HUES6 (cell line): ENCODE data around the gene CCDC158.

Experiments
- H3K27ac ChIP-seq: 2 replicates; pipeline ENCODE4 v1.7.0; 2013; ENCODE audit warnings: low read depth, mild to moderate bottlenecking, low read length, inconsistent platforms
- H3K27me3 ChIP-seq: 2 replicates; pipeline ENCODE4 v1.6.1; 2013; ENCODE audit warnings: low read length; ENCODE audit not compliant: control insufficient read depth, insufficient read depth
- H3K36me3 ChIP-seq: 2 replicates; pipeline ENCODE4 v1.6.1; 2013; ENCODE audit warnings: low read length; ENCODE audit not compliant: control insufficient read depth, insufficient read depth
- H3K4me1 ChIP-seq: 2 replicates; pipeline ENCODE4 v1.6.1; 2013; ENCODE audit warnings: low read length; ENCODE audit not compliant: control insufficient read depth, insufficient read depth
- H3K4me3 ChIP-seq: 2 replicates; pipeline ENCODE4 v1.5.1; 2013; ENCODE audit warnings: low read depth, low read length
- H3K9ac ChIP-seq: one replicate; pipeline ENCODE4 v1.6.1; 2013; ENCODE audit warnings: mild to moderate bottlenecking, low read length
- H3K9me3 ChIP-seq: 2 replicates; pipeline ENCODE4 v1.6.1; 2013; ENCODE audit warnings: low read depth, low read length; ENCODE audit not compliant: control insufficient read depth, insufficient read depth

The CCDC158 gene

GRCh38 chr4:76449362-76449767, 28.4 kb upstream of the CCDC158 start:
- no peak overlapping the region for H3K27ac ChIP-seq
- H3K36me3 ChIP-seq, result no peaks in the 10 kb centered on the region
- no peaks in the 10 kb centered on the region for H3K9me3 ChIP-seq
- H3K9ac ChIP-seq, result no peak overlapping the region
- H3K4me3 ChIP-seq, result no peak overlapping the region
- peaks cover 14% of the 10 kb centered on the region for H3K4me1 ChIP-seq
- no peaks in the 10 kb centered on the region for H3K27me3 ChIP-seq

- no peak overlapping the region for H3K27ac ChIP-seq
- H3K27me3 ChIP-seq, result no peaks in the 10 kb centered on the region
- H3K9ac ChIP-seq, result no peak overlapping the region
- peaks cover 19% of the 10 kb centered on the region for H3K4me1 ChIP-seq
- H3K4me3 ChIP-seq, result no peak overlapping the region
- H3K36me3 ChIP-seq, result no peaks in the 10 kb centered on the region
- no peaks in the 10 kb centered on the region for H3K9me3 ChIP-seq
Measured at GRCh38 chr4:76448211-76448610, 27.3 kb upstream of the CCDC158 start.

- no peaks in the 10 kb centered on the region for H3K27me3 ChIP-seq
- no peak overlapping the region for H3K4me3 ChIP-seq
- H3K9ac ChIP-seq, result no peak overlapping the region
- no peaks in the 10 kb centered on the region for H3K9me3 ChIP-seq
- H3K4me1 ChIP-seq, result peaks cover 24% of the 10 kb centered on the region
- no peaks in the 10 kb centered on the region for H3K36me3 ChIP-seq
- no peak overlapping the region for H3K27ac ChIP-seq
Measured at GRCh38 chr4:76447393-76447851, 26.5 kb upstream of the CCDC158 start.

- Histone ChIP-seq H3K9ac (no peak overlapping the region), H3K27me3 (no peaks in the 10 kb centered on the region), H3K4me1 (peaks cover 24% of the 10 kb centered on the region), H3K27ac (no peak overlapping the region), H3K36me3 (no peaks in the 10 kb centered on the region), H3K4me3 (no peak overlapping the region), H3K9me3 (no peaks in the 10 kb centered on the region)
Measured at GRCh38 chr4:76445911-76446310, 25.0 kb upstream of the CCDC158 start.

- Histone ChIP-seq H3K27me3 (no peaks in the 10 kb centered on the region), H3K27ac (no peak overlapping the region)
Measured at GRCh38 chr4:76443376-76443775, 22.4 kb upstream of the CCDC158 start.

GRCh38 chr4:76442807-76443206, 21.9 kb upstream of the CCDC158 start:
- H3K27ac ChIP-seq, result no peak overlapping the region
- no peaks in the 10 kb centered on the region for H3K27me3 ChIP-seq
- no peak overlapping the region for H3K9ac ChIP-seq
- H3K4me1 ChIP-seq, result peaks cover 10% of the 10 kb centered on the region
- no peaks in the 10 kb centered on the region for H3K36me3 ChIP-seq
- no peak overlapping the region for H3K4me3 ChIP-seq
- H3K9me3 ChIP-seq, result peaks cover 5% of the 10 kb centered on the region; the same call in 1 of the 2 replicates

More at GRCh38 chr4:76443376-76443775, 22.4 kb upstream of the CCDC158 start:
- no peak overlapping the region for H3K9ac ChIP-seq
- H3K4me3 ChIP-seq, result no peak overlapping the region
- no peaks in the 10 kb centered on the region for H3K36me3 ChIP-seq
- H3K4me1 ChIP-seq, result peaks cover 12% of the 10 kb centered on the region
- peaks cover 5% of the 10 kb centered on the region; the same call in 1 of the 2 replicates for H3K9me3 ChIP-seq

- no peak overlapping the region for H3K27ac ChIP-seq
- H3K4me1 ChIP-seq, result peaks cover 15% of the 10 kb centered on the region; the same call in 1 of the 2 replicates
- H3K36me3 ChIP-seq, result no peaks in the 10 kb centered on the region
- peaks cover 5% of the 10 kb centered on the region; the same call in 1 of the 2 replicates for H3K9me3 ChIP-seq
- no peaks in the 10 kb centered on the region for H3K27me3 ChIP-seq
- no peak overlapping the region for H3K9ac ChIP-seq
- no peak overlapping the region for H3K4me3 ChIP-seq
Measured at GRCh38 chr4:76441881-76442280, 20.9 kb upstream of the CCDC158 start.

GRCh38 chr4:76439491-76439890, 18.6 kb upstream of the CCDC158 start:
- no peak overlapping the region for H3K9ac ChIP-seq
- peaks cover 23% of the 10 kb centered on the region for H3K4me1 ChIP-seq
- no peaks in the 10 kb centered on the region for H3K36me3 ChIP-seq
- no peak overlapping the region for H3K27ac ChIP-seq
- no peaks in the 10 kb centered on the region for H3K27me3 ChIP-seq
- H3K9me3 ChIP-seq, result peaks cover 5% of the 10 kb centered on the region; the same call in 1 of the 2 replicates
- H3K4me3 ChIP-seq, result no peak overlapping the region

GRCh38 chr4:76435528-76436319, 14.8 kb upstream of the CCDC158 start:
- Histone ChIP-seq H3K27ac (peak overlapping the region; percentile 90), H3K4me1 (peaks cover 34% of the 10 kb centered on the region), H3K27me3 (no peaks in the 10 kb centered on the region), H3K36me3 (no peaks in the 10 kb centered on the region), H3K4me3 (peak overlapping the region; percentile 60), H3K9me3 (peaks cover 5% of the 10 kb centered on the region; the same call in 1 of the 2 replicates), H3K9ac (peak overlapping the region; percentile 68)

GRCh38 chr4:76434901-76435527, 14.1 kb upstream of the CCDC158 start, which contains the start of gene SHROOM3:
Gene SHROOM3, plus strand, starts transcription at chr4:76435229. Its CDS starts 824 bp downstream, at chr4:76436053.
- peak within 1 kb of the TSS; percentile 68 for H3K9ac ChIP-seq
- H3K4me3 ChIP-seq, result peak within 1 kb of the TSS; percentile 60

More at GRCh38 chr4:76434901-76435527, 14.1 kb upstream of the CCDC158 start, which contains the start of gene SHROOM3:
- Histone ChIP-seq H3K4me1 (peaks cover 34% of the 10 kb centered on the region), H3K27ac (peak within 1 kb of the TSS; percentile 90), H3K36me3 (no peaks in the 10 kb centered on the region), H3K9me3 (peaks cover 5% of the 10 kb centered on the region; the same call in 1 of the 2 replicates), H3K27me3 (no peaks in the 10 kb centered on the region)
